Neural progenitor cell (in vitro differentiated cells): Measurements from ENCODE around the gene ESRRA.

Source experiments
- EZH2phosphoT487 ChIP-seq: fragments of 200-600 bp; sonication (generic); IDR thresholded peaks from 2 replicates; pipeline ENCODE4 v1.6.1; 2017; ENCODE audit warnings: antibody characterized with exemption
- TF ChIP-seq, protein P1 (sequence below): fragments of 200-600 bp; sonication (generic); IDR thresholded peaks from 2 replicates; pipeline ENCODE4 v1.5.1; 2017; ENCODE audit warnings: antibody characterized with exemption, mild to moderate bottlenecking

DNA sequence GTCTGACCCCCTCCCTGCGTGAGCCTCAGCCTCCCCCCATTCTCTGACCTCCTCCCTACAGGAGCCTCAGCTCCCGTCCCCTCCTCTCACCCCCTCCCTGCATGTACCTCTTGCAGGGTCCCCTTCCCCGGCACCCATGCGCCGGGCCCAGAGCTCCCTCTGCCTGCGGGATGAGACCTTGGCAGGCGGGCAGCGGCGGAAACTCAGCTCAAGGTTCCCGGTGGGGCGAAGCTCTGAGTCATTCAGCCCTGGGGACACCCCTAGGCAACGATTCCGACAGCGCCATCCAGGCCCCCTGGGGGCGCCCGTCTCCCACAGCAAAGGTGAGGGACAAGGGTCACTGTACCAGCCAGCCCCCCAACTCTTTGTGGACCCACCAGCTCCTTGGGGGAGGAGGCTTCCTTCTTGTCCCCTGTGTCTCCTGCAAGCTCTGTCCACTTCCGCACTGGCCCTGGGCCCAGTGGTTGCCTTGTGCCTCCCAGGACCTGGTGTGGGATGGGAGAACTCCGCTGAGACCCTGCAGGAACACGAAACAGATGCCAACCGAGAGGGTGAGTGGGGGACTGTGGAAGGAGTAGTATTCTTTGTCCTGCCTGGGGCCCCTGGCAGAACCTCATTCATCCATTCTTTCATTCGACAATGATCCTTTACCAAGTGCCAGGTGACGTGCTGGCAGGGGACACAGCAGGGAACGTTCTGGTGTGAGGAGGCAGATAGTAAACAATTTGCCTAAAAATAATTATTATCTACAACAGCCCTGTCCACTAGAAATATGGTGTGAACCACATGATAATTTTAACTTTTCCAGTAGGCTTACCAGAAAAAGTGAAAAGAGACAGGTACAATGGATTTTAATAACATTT is 50.0 kb downstream of the ESRRA start:
- TF ChIP-seq, protein P1, sequence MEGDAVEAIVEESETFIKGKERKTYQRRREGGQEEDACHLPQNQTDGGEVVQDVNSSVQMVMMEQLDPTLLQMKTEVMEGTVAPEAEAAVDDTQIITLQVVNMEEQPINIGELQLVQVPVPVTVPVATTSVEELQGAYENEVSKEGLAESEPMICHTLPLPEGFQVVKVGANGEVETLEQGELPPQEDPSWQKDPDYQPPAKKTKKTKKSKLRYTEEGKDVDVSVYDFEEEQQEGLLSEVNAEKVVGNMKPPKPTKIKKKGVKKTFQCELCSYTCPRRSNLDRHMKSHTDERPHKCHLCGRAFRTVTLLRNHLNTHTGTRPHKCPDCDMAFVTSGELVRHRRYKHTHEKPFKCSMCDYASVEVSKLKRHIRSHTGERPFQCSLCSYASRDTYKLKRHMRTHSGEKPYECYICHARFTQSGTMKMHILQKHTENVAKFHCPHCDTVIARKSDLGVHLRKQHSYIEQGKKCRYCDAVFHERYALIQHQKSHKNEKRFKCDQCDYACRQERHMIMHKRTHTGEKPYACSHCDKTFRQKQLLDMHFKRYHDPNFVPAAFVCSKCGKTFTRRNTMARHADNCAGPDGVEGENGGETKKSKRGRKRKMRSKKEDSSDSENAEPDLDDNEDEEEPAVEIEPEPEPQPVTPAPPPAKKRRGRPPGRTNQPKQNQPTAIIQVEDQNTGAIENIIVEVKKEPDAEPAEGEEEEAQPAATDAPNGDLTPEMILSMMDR, result peak; percentile 66
- no peak for TF ChIP-seq EZH2phosphoT487
